ENCODE data around the gene GPX1.

The GPX1 gene

GRCh38 chr3:49389297-49389696 lies 31.1 kb upstream of the GPX1 start:
- H3K18ac ChIP-seq (ENCODE audit: low read length) = no peak overlapping the region
- H2AFZ ChIP-seq (ENCODE audit: insufficient read depth, low read length, poor library complexity) = peak overlapping the region; percentile 63

GRCh38 chr3:49388289-49388820 lies 30.2 kb upstream of the GPX1 start:
- H3K23ac ChIP-seq (ENCODE audit: low read length) = no peak overlapping the region
- peaks cover 4% of the 10 kb centered on the region in 2 experiments for H3K4me1 ChIP-seq (ENCODE audit: control insufficient read depth in 1 of 2, insufficient read depth in 2 of 2, low read length in 2 of 2)
- H3K9ac ChIP-seq (ENCODE audit: low read length) = no peak overlapping the region
- no peak overlapping the region for H2AK5ac ChIP-seq (ENCODE audit: low read length)
- H4K8ac ChIP-seq (ENCODE audit: low read depth, low read length) = no peak overlapping the region
- no CpG with 5 or more reads among the region's 1 CpG for WGBS (ENCODE audit: extremely low coverage, insufficient coverage, insufficient read length)
- H3K4ac ChIP-seq (ENCODE audit: low read depth, low read length) = peak overlapping the region; percentile 98
- no peaks in the 10 kb centered on the region for H3K79me1 ChIP-seq (ENCODE audit: low read length)
- no peaks in the 10 kb centered on the region for H3K27me3 ChIP-seq (ENCODE audit: insufficient read depth, low read length)
- no peak for DNase-seq
- H2AFZ ChIP-seq (ENCODE audit: insufficient read depth, low read length, poor library complexity) = no peak overlapping the region
- H3K14ac ChIP-seq (ENCODE audit: low read length) = no peak overlapping the region
- no peak overlapping the region for H3K4me2 ChIP-seq (ENCODE audit: low read length)
- no peak overlapping the region for H2BK5ac ChIP-seq (ENCODE audit: low read depth, low read length, poor library complexity)
- H3K36me3 ChIP-seq (ENCODE audit: control insufficient read depth in 1 of 2, insufficient read depth in 2 of 2, low read length in 2 of 2) = peaks cover 5 to 8% of the 10 kb centered on the region in 2 experiments
- H3K4me3 ChIP-seq (ENCODE audit: low read depth, low read length) = no peak overlapping the region
- H4K12ac ChIP-seq (ENCODE audit: low read depth, low read length) = peak overlapping the region; percentile 43
- no peak overlapping the region for H3K18ac ChIP-seq (ENCODE audit: low read length)
- no peak overlapping the region for H2BK120ac ChIP-seq (ENCODE audit: insufficient read depth, low read length, poor library complexity)
- no peak overlapping the region for H2BK12ac ChIP-seq (ENCODE audit: low read length)
- H4K91ac ChIP-seq (ENCODE audit: low read depth, low read length) = no peak overlapping the region
- H3K9me3 ChIP-seq (ENCODE audit: insufficient read depth, low read depth, low read length) = no peaks in the 10 kb centered on the region
- peak overlapping the region; percentile 23 for H3K27ac ChIP-seq (ENCODE audit: low read depth, low read length)
- peaks cover 42% of the 10 kb centered on the region for H3K79me2 ChIP-seq (ENCODE audit: control insufficient read depth, insufficient read depth, low read length, poor library complexity)

More at GRCh38 chr3:49389297-49389696, 31.1 kb upstream of the GPX1 start:
- WGBS (ENCODE audit: extremely low coverage, insufficient coverage, insufficient read length) = no CpG with 5 or more reads among the region's 6 CpGs
- no peaks in the 10 kb centered on the region for H3K27me3 ChIP-seq (ENCODE audit: insufficient read depth, low read length)
- no peak overlapping the region for H3K23ac ChIP-seq (ENCODE audit: low read length)
- H3K27ac ChIP-seq (ENCODE audit: low read depth, low read length) = no peak overlapping the region
- no peak overlapping the region for H4K12ac ChIP-seq (ENCODE audit: low read depth, low read length)
- no peak overlapping the region for H3K4me3 ChIP-seq (ENCODE audit: low read depth, low read length)
- no peak overlapping the region for H2BK12ac ChIP-seq (ENCODE audit: low read length)
- H2AK5ac ChIP-seq (ENCODE audit: low read length) = no peak overlapping the region
- H3K9ac ChIP-seq (ENCODE audit: low read length) = no peak overlapping the region
- peaks cover 4% of the 10 kb centered on the region in 2 experiments for H3K4me1 ChIP-seq (ENCODE audit: control insufficient read depth in 1 of 2, insufficient read depth in 2 of 2, low read length in 2 of 2)
- no peak overlapping the region for H3K4me2 ChIP-seq (ENCODE audit: low read length)
- H3K79me2 ChIP-seq (ENCODE audit: control insufficient read depth, insufficient read depth, low read length, poor library complexity) = peaks cover 39% of the 10 kb centered on the region
- no peak overlapping the region for H2BK120ac ChIP-seq (ENCODE audit: insufficient read depth, low read length, poor library complexity)
- H3K9me3 ChIP-seq (ENCODE audit: insufficient read depth, low read depth, low read length) = no peaks in the 10 kb centered on the region
- H3K4ac ChIP-seq (ENCODE audit: low read depth, low read length) = peak overlapping the region; percentile 99
- no peaks in the 10 kb centered on the region for H3K79me1 ChIP-seq (ENCODE audit: low read length)
- H4K91ac ChIP-seq (ENCODE audit: low read depth, low read length) = no peak overlapping the region
- H2BK5ac ChIP-seq (ENCODE audit: low read depth, low read length, poor library complexity) = no peak overlapping the region
- H3K14ac ChIP-seq (ENCODE audit: low read length) = no peak overlapping the region
- H3K36me3 ChIP-seq (ENCODE audit: control insufficient read depth in 1 of 2, insufficient read depth in 2 of 2, low read length in 2 of 2) = peaks cover 5 to 8% of the 10 kb centered on the region in 2 experiments
- DNase-seq = no peak
- no peak overlapping the region for H4K8ac ChIP-seq (ENCODE audit: low read depth, low read length)

DNA sequence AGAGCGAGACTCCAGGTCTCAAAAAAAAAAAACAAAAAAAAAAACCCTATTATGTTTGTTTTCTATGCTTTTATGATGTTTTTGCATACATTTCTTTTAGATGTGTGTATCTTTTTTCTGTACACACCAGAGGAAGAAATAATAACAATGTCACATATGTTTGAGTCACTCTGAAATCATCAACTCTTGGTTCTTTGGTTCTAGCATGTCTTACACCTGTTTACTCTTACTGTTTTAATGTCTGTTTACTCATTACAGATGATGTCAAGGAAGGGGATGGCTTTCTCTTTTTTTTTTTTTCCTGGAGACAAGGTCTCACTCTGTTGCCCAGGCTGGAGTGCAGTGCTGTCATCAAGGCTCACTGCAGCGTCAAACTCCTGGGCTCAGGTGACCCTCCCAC lies 29.6 kb upstream of the GPX1 start:
- Histone ChIP-seq H3K4ac (ENCODE audit: low read depth, low read length) (peak overlapping the region; percentile 98), H3K18ac (ENCODE audit: low read length) (no peak overlapping the region), H4K8ac (ENCODE audit: low read depth, low read length) (no peak overlapping the region), H3K23ac (ENCODE audit: low read length) (no peak overlapping the region), H3K79me2 (ENCODE audit: control insufficient read depth, insufficient read depth, low read length, poor library complexity) (peaks cover 39% of the 10 kb centered on the region), H3K9ac (ENCODE audit: low read length) (no peak overlapping the region), H2AFZ (ENCODE audit: insufficient read depth, low read length, poor library complexity) (no peak overlapping the region), H4K91ac (ENCODE audit: low read depth, low read length) (no peak overlapping the region), H2AK5ac (ENCODE audit: low read length) (no peak overlapping the region), H3K36me3 (ENCODE audit: control insufficient read depth in 1 of 2, insufficient read depth in 2 of 2, low read length in 2 of 2) (peaks cover 5 to 6% of the 10 kb centered on the region in 2 experiments), H3K4me2 (ENCODE audit: low read length) (no peak overlapping the region), H2BK12ac (ENCODE audit: low read length) (no peak overlapping the region), H3K4me3 (ENCODE audit: low read depth, low read length) (no peak overlapping the region), H3K9me3 (ENCODE audit: insufficient read depth, low read depth, low read length) (no peaks in the 10 kb centered on the region), H3K27ac (ENCODE audit: low read depth, low read length) (no peak overlapping the region), H3K14ac (ENCODE audit: low read length) (no peak overlapping the region), H2BK5ac (ENCODE audit: low read depth, low read length, poor library complexity) (no peak overlapping the region), H2BK120ac (ENCODE audit: insufficient read depth, low read length, poor library complexity) (no peak overlapping the region), H4K12ac (ENCODE audit: low read depth, low read length) (peak overlapping the region; percentile 43), H3K4me1 (ENCODE audit: control insufficient read depth in 1 of 2, insufficient read depth in 2 of 2, low read length in 2 of 2) (peaks cover 4% of the 10 kb centered on the region in 2 experiments), H3K27me3 (ENCODE audit: insufficient read depth, low read length) (no peaks in the 10 kb centered on the region), H3K79me1 (ENCODE audit: low read length) (no peaks in the 10 kb centered on the region)
- no CpG with 5 or more reads among the region's 2 CpGs for WGBS (ENCODE audit: extremely low coverage, insufficient coverage, insufficient read length)
- DNase-seq = no peak

DNA sequence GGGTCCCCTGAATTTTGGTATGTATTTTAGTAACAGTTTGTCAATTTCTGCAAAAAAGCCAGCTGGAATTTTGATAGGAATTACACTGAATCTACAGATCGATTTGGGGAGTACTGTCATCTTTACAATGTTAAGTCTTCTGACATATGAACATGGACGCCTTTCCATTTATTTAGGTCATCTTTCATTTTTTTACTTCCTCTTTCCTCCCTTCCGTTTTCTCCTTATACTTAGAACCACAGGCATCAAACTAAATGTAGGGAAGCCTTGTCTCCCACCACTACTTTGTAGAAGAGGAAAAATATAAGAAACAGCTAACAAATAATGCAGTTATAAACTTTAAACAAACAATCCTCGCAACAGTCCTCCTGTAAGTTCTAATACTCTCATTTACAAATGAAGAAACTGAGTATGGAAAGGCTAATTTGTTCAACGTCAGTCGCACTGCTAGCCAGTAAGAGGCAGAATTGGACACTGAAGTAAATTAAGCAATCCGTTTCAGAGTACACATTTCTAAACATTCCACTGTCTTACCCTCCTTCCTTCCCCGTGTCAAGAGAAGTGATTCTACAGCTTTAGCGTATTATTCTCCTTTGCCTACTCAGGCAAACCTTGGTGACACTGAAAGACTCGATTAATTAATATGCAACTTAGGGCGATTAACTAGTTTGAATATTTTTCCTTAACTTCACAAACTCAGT lies 28.1 kb upstream of the GPX1 start:
- H3K79me2 ChIP-seq (ENCODE audit: control insufficient read depth, insufficient read depth, low read length, poor library complexity) = peaks cover 39% of the 10 kb centered on the region
- H3K14ac ChIP-seq (ENCODE audit: low read length) = no peak overlapping the region
- H2AK5ac ChIP-seq (ENCODE audit: low read length) = no peak overlapping the region
- peaks cover 4% of the 10 kb centered on the region in 2 experiments for H3K4me1 ChIP-seq (ENCODE audit: control insufficient read depth in 1 of 2, insufficient read depth in 2 of 2, low read length in 2 of 2)
- WGBS (ENCODE audit: extremely low coverage, insufficient coverage, insufficient read length) = no CpG with 5 or more reads among the region's 11 CpGs
- no peak overlapping the region for H2BK120ac ChIP-seq (ENCODE audit: insufficient read depth, low read length, poor library complexity)
- no peak overlapping the region for H3K23ac ChIP-seq (ENCODE audit: low read length)
- no peak overlapping the region for H2AFZ ChIP-seq (ENCODE audit: insufficient read depth, low read length, poor library complexity)
- no peaks in the 10 kb centered on the region for H3K79me1 ChIP-seq (ENCODE audit: low read length)
- H3K4me3 ChIP-seq (ENCODE audit: low read depth, low read length) = no peak overlapping the region
- no peak overlapping the region for H3K9ac ChIP-seq (ENCODE audit: low read length)
- no peak overlapping the region for H3K27ac ChIP-seq (ENCODE audit: low read depth, low read length)
- H3K36me3 ChIP-seq (ENCODE audit: control insufficient read depth in 1 of 2, insufficient read depth in 2 of 2, low read length in 2 of 2) = peaks cover 0 to 6% of the 10 kb centered on the region in 2 experiments
- H2BK12ac ChIP-seq (ENCODE audit: low read length) = no peak overlapping the region
- H4K91ac ChIP-seq (ENCODE audit: low read depth, low read length) = no peak overlapping the region
- no peak overlapping the region for H3K4me2 ChIP-seq (ENCODE audit: low read length)
- no peak overlapping the region for H3K18ac ChIP-seq (ENCODE audit: low read length)
- no peak overlapping the region for H2BK5ac ChIP-seq (ENCODE audit: low read depth, low read length, poor library complexity)
- peak overlapping the region; percentile 93 for H3K4ac ChIP-seq (ENCODE audit: low read depth, low read length)
- peak in 1 of 2 donors; percentile 20 for DNase-seq
- no peaks in the 10 kb centered on the region for H3K27me3 ChIP-seq (ENCODE audit: insufficient read depth, low read length)
- no peaks in the 10 kb centered on the region for H3K9me3 ChIP-seq (ENCODE audit: insufficient read depth, low read depth, low read length)
- H4K12ac ChIP-seq (ENCODE audit: low read depth, low read length) = no peak overlapping the region
- no peak overlapping the region for H4K8ac ChIP-seq (ENCODE audit: low read depth, low read length)
